Measurements from ENCODE around the gene CYP2S1.

DNA sequence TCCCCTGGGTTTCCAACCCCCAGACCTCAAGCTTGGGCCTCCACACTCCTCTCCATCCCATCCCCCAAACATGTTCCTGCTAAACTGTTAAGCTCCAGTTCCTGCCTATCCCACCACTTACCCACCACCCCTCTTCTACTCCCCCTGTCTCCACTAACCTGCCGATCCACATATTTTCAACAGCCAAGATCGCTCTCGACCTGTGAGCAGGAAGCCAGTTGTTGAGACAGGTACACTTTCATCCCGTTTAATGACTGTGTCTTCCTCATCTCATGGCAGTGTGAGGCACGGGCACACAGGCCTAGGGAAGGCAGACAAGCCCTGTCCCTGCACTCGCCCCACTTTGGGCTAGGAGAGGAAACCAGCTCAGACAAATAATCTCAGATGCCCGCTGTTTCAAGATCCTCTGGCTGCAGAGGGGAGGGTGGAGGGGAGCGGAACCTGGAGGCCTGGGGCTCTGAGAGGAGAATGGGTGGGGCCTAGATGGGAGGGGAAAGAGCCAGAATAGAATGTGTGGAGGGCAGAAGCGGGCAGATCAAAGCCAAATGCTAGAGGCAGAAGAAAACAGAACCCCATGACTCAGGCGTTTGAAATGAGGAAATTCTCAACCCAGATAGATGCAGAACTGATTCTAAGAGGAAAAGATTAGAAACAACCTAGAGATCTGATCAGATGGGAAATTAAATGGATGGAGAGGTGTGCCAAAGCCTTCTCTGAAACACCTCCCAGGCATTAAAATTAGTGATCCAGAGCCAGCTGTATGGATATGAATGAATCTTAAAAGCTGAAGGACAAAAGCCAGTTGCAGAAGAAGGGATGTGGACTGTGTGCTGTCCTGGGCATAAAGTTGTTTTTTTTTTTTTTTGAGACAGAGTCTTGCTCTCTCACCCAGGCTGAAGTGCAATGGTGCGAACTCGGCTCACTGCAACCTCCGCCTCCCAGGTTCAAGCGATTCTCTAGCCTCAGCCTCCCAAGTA, 16.9 kb upstream of the CYP2S1 start:
- TF ChIP-seq, protein P1, sequence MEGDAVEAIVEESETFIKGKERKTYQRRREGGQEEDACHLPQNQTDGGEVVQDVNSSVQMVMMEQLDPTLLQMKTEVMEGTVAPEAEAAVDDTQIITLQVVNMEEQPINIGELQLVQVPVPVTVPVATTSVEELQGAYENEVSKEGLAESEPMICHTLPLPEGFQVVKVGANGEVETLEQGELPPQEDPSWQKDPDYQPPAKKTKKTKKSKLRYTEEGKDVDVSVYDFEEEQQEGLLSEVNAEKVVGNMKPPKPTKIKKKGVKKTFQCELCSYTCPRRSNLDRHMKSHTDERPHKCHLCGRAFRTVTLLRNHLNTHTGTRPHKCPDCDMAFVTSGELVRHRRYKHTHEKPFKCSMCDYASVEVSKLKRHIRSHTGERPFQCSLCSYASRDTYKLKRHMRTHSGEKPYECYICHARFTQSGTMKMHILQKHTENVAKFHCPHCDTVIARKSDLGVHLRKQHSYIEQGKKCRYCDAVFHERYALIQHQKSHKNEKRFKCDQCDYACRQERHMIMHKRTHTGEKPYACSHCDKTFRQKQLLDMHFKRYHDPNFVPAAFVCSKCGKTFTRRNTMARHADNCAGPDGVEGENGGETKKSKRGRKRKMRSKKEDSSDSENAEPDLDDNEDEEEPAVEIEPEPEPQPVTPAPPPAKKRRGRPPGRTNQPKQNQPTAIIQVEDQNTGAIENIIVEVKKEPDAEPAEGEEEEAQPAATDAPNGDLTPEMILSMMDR (IDR thresholded peaks at IDR 0.05): no peak
- TF ChIP-seq EP300 (IDR thresholded peaks at IDR 0.05) (no peak), POLR2A (IDR thresholded peaks at IDR 0.05) (no peak)
